ENCODE results near the gene LRPAP1.

DNA sequence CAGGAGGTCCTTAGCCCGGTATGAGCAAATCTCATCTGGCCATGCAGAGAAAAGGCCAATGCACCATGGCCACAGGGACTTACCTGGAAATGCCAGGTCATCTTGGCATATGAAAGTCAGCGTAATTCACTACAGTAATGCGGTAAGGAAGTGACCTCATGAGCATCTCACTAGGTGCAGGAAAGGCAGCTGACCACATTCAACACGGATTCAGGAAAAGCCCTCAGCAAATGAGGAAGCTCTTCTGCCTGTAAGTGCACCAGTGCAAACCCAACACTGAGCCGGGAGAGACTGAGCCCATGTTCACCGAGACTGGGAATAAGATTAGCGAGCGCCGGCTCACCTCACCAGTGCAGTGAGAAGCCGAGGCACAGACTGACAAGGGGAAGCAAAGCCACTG lies 23.7 kb downstream of the LRPAP1 start:
- TF ChIP-seq, protein P1, sequence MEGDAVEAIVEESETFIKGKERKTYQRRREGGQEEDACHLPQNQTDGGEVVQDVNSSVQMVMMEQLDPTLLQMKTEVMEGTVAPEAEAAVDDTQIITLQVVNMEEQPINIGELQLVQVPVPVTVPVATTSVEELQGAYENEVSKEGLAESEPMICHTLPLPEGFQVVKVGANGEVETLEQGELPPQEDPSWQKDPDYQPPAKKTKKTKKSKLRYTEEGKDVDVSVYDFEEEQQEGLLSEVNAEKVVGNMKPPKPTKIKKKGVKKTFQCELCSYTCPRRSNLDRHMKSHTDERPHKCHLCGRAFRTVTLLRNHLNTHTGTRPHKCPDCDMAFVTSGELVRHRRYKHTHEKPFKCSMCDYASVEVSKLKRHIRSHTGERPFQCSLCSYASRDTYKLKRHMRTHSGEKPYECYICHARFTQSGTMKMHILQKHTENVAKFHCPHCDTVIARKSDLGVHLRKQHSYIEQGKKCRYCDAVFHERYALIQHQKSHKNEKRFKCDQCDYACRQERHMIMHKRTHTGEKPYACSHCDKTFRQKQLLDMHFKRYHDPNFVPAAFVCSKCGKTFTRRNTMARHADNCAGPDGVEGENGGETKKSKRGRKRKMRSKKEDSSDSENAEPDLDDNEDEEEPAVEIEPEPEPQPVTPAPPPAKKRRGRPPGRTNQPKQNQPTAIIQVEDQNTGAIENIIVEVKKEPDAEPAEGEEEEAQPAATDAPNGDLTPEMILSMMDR (conservative IDR thresholded peaks at IDR 0.05 in 1 of 2, IDR thresholded peaks at IDR 0.05 in 1 of 2; ENCODE audit: low read depth in 1 of 2, low read length in 2 of 2): no peak
- no peak for TF ChIP-seq EZH2 (IDR thresholded peaks at IDR 0.05; ENCODE audit: low read length, missing control alignments)

All from fibroblast of lung (primary cell).